Hematopoietic multipotent progenitor cell treated with erythropoietin and hydrocortisone succinate and interleukin-3 and kit ligand, for 17 days (in vitro differentiated cells): ENCODE results near the gene CDK5R2.

ENCODE experiments used
- DNase-seq: peaks from one replicate; pipeline ENCODE4 v3.0.0-alpha.2; 2015; ENCODE audit warnings: low spot score

CDK5R2 gene

GRCh38 chr2:218988164-218988563, 28.7 kb downstream of the CDK5R2 start:
- no peak for DNase-seq

DNA sequence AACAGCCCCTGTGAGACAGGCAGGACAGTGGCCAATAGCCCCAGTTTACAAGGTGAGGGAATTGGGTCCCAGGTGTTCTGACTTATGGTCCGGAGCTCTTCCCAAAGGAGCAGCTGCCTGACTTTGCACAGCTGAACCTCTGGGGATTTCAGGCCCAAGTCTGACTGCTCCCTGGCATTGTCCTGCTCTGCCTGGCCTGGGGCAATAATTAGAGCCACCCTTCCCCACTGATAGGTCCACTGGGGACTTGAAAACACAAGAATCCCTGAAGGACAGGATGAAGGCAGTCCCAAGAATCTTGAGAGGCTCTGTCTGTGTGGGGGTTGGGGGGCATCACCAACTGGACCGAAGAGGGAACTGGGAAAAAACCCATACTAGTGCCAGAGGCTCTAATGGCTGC, 29.2 kb downstream of the CDK5R2 start:
- DNase-seq: no peak

DNA sequence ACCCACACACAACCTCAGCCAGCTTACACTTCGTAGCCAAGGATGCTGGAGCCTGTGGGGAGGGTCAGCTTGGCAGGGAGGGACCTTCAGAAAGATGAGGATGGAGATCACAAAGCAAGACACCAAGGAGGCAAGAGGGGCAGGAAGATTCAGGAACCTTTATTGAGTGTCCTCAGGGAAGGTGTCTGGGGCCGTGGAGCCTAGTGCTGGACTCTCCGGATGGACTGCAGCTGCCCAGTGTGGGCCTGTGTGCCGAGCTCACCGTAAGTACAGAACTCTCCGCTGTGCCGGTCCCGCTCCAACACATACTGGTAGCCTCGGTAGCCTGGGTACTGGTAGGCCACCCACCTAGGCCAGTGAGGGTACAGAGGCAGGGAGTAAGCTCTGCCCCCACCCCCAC, 30.6 kb downstream of the CDK5R2 start:
- no peak for DNase-seq

DNA sequence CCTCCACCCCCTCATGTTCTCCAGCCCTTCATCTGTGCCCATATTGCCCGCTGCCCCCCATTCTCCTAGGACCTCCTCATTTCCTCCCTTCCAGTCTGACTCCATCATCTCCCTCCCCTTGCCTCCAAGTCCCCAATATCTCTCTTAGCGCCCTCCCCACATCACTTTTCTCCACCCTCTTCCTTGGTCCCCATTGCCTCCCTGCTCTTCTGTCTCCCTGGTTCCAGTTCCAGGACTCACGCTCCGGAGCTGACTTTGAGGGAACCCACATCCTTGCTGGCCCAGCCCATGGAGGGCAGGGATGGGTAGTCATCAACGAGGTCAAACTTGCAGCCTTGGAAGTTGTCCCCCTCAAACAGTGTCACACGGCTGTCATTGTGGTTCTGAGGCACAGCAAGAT, 31.1 kb downstream of the CDK5R2 start:
- no peak for DNase-seq

DNA sequence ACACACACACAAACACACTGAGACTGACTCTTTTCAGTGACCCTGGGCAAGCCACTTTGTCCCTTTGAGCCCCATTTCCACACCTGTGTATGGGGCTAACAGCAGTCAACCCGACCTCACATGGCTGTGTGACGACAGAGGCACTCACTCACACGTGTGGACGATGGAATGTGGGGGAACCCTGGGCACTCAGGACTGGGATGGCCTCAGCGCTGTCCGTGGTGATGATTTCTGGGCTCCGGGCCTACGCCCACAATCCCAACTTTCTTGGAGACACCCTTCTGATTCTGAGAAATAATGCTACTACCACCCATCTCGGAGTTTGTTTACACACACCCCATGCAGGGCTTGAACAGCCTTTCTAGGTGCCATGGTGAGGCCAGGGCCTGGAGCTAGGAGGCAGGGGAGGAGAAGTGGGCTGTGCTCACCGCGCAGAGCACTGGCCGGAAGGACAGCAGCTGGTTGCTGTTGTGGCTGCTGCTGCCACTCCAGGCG, 32.3 kb downstream of the CDK5R2 start:
- DNase-seq: no peak

- no peak for DNase-seq
These were observed 32.7 kb downstream of the CDK5R2 start for GRCh38 chr2:218992196-218992595.

GRCh38 chr2:218992703-218993344, 33.4 kb downstream of the CDK5R2 start:
- no peak for DNase-seq

GRCh38 chr2:218993345-218994315, 34.2 kb downstream of the CDK5R2 start, which contains the start of gene CRYBA2:
Gene CRYBA2 (minus strand): TSS chr2:218993422. CDS start chr2:218993176, 246 bp downstream.
- no peak for DNase-seq

GRCh38 chr2:218995561-218995960, 36.1 kb downstream of the CDK5R2 start:
- no peak for DNase-seq

DNA sequence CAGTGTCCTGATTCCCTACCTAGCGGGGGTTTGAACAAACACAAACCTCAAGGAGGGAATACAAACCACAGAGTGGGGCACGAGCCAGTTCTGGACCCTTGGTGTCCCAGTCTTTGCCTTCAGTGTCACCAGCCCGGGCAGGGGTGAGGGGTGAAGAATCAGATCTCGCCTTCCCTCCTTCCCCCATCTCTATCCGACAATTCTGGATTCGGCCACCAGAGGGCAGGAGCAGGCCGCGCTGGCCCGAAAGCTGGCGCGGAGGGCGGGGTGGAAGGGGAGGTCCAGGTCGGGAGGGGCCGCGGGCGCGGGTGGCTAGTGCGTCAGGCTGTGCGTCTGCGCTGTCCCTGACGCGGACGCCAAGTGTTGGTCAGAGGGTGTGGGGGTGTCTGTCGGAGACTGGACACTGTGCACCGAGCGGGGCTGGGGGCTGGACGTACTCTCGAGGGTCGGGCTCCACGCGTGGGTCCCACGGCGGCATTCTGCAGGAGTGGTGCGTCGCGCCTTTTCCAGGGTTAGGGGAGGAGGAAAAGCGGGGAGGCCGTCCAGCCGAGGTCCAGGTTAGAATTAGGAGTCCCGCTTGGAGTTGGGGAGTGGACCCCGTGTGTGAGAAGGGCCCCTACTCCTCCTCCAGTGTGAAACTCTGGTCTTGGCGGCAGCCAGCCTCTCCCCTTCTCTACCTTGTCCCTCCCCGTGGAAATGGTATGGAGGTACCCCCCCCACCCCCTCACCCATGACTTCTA, 36.7 kb downstream of the CDK5R2 start:
- DNase-seq: peak; percentile 70

GRCh38 chr2:218996937-218997336, 37.5 kb downstream of the CDK5R2 start:
- no peak for DNase-seq

GRCh38 chr2:218997731-218998130, 38.3 kb downstream of the CDK5R2 start:
- no peak for DNase-seq

DNA sequence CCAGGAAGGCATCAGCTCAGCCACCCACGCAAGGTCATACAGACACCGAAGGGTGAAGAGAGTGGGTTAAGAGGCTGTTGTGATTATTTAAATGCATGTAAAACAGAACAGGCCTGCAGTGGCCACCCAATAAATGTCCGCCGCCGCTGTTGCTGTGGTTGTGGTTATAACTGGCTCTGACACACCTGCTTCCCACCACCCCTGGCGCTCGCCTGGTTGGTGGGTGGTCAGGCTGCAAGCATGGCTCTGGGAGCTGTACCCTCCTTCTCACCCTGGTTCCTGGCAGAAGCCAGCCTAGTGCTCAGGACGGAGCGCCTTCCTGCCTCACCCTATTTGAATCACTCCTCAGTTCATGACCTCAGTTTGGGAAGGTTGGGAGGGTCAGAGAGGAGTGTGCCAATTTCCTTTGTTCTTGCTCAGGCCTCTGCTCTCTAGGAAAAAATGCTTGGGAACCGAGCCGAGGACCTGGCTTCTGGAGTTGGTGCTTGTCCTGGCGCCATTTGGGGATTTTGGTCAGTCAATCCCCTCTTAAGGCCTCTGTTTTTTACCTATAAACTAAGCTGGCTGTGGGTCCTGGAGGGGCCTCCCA, 39.0 kb downstream of the CDK5R2 start:
- DNase-seq: no peak

DNA sequence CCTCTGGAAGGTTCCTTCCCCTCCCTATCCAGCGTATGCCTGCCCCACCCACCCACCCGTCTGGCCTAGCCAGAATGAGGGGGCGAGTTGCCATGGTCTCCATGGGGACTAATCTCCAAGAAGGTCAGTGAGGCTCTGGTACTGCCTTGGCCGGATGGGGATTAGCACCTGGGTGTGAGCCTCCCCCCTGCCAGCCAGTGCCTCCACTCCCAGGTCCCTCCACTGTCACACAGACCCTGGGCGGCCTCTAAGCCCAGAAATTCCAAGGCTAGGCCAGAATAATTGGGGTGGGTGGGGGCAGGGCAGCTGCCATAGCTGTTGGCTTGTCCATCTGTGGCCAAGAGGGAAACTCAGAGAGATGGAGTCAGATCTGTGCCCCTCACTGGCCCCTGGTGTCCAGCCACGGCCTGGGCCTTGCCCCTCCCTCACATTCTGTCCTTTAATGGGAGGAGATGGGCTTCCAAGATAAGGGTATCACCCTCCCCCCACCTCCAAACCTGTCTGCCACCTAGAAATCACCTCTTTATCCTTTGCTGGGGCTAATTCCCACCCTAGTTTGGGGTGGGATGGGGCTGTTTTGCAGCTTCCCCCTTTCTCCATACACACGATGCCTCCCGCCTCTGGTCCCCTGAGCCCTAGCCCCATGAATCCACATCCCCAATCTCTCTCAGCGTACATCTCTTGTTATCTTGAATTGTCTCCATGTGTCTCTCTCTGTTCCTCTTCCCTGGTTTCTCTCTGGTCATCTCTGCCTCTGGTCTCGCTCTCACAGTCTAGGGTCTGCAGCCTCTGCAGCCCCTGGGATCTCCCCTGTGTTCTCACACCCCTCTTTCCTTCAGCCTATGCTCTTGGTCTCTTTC, 39.8 kb downstream of the CDK5R2 start:
- no peak for DNase-seq

- DNase-seq: no peak
These were observed 40.6 kb downstream of the CDK5R2 start for GRCh38 chr2:218999881-219000568.

GRCh38 chr2:219000569-219000960, 41.1 kb downstream of the CDK5R2 start:
- no peak for DNase-seq

DNA sequence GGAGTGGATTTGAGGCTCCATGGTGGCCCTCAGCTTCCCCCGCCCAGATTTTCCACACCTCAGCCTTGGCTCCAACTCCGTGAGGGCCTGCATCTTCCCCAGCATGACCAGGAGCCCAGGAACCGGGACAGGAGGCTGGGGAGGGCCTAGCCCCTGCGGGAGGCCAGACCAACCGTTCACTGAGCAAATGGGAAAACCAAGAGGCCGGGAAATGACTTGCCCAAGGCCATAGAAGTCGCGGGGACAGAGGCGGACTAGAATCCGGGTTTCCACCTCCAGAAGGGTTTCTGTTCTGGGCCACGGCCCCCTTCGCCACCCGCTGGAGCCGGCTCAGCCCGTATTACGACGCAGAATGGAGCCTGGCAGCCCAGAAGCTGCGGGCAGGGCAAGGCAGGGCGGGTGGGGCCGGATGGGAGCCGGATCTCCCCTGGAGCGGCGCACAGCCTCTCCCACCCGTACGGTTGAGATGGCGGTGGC, 41.7 kb downstream of the CDK5R2 start:
- no peak for DNase-seq

GRCh38 chr2:219001577-219002394, 42.3 kb downstream of the CDK5R2 start:
- DNase-seq: no peak
